ENCODE measurements around the gene KCNN4.

DNA sequence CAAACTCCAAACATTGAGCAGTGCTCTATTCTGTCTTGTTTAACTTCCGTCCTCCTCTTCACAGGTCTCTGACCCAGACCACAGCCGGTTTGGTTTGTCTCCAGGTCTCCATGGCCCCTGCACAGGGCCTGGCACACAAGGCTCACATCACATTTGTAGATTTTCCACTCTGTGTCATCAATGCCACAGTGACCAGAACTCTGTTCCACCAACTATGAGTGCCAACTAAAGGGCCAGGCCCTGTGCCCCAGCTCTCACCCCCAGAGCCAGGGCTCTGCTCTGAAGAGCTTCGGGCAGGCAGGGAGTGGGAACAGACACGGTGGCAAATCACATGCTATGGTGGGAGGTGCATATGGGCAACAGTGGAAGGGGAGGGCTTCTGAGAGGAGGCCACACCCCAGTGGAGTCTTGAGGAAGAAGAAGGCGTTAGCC, 42.0 kb downstream of the KCNN4 start:
- no peak for TF ChIP-seq EZH2 (IDR thresholded peaks at IDR 0.05; ENCODE audit: borderline replicate concordance)
- TF ChIP-seq, protein P1, sequence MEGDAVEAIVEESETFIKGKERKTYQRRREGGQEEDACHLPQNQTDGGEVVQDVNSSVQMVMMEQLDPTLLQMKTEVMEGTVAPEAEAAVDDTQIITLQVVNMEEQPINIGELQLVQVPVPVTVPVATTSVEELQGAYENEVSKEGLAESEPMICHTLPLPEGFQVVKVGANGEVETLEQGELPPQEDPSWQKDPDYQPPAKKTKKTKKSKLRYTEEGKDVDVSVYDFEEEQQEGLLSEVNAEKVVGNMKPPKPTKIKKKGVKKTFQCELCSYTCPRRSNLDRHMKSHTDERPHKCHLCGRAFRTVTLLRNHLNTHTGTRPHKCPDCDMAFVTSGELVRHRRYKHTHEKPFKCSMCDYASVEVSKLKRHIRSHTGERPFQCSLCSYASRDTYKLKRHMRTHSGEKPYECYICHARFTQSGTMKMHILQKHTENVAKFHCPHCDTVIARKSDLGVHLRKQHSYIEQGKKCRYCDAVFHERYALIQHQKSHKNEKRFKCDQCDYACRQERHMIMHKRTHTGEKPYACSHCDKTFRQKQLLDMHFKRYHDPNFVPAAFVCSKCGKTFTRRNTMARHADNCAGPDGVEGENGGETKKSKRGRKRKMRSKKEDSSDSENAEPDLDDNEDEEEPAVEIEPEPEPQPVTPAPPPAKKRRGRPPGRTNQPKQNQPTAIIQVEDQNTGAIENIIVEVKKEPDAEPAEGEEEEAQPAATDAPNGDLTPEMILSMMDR (IDR thresholded peaks at IDR 0.05; ENCODE audit: poor library complexity), result no peak
